HepG2 (cell line): ENCODE measurements around the gene AUH.

Experiments
- CTCF ChIP-seq: sonication (generic); formaldehyde crosslinking; IDR thresholded peaks from 2 replicates; pipeline ENCODE4 v1.5.0; 2020; ENCODE audit warnings: mild to moderate bottlenecking, missing genetic modification reagents, moderate library complexity
- DNMT1 ChIP-seq: sonication (generic); formaldehyde crosslinking; IDR thresholded peaks from 2 replicates; pipeline ENCODE4 v1.5.1; 2020; ENCODE audit warnings: mild to moderate bottlenecking, missing genetic modification reagents
- NFKBIZ ChIP-seq: IDR thresholded peaks from 2 replicates; pipeline ENCODE4 v1.6.1; 2018; ENCODE audit warnings: missing genetic modification reagents, missing compliant biosample characterization
- SIX1 ChIP-seq: sonication (generic); formaldehyde crosslinking; IDR thresholded peaks from 2 replicates; pipeline ENCODE4 v1.4.0; 2020; ENCODE audit warnings: missing genetic modification reagents, borderline replicate concordance
- TRIM22 ChIP-seq: fragments of 450-650 bp; IDR thresholded peaks from 2 replicates; pipeline ENCODE4 v1.6.1; 2017
- ZNF687 ChIP-seq: sonication (generic); formaldehyde crosslinking; IDR thresholded peaks from 2 replicates; pipeline ENCODE4 v1.5.1; 2020; ENCODE audit warnings: mild to moderate bottlenecking, missing genetic modification reagents, moderate library complexity

- TF ChIP-seq SIX1 = no peak
- TF ChIP-seq TRIM22 = no peak
- TF ChIP-seq ZNF687 = no peak
- TF ChIP-seq NFKBIZ (CRISPR knock-in tag) = no peak
- no peak for TF ChIP-seq DNMT1 (CRISPR knock-in tag)
- no peak for TF ChIP-seq CTCF
Observed at GRCh38 chr9:91295357-91295756, 66.4 kb downstream of the AUH start.
